Activated gamma-delta T cell (primary cell): ENCODE results near the gene SPDYE3.

Source experiments
- DNase-seq: peaks from one replicate; lab custom pipeline; 2025; lab: John Stamatoyannopoulos, UW

The SPDYE3 gene

DNA sequence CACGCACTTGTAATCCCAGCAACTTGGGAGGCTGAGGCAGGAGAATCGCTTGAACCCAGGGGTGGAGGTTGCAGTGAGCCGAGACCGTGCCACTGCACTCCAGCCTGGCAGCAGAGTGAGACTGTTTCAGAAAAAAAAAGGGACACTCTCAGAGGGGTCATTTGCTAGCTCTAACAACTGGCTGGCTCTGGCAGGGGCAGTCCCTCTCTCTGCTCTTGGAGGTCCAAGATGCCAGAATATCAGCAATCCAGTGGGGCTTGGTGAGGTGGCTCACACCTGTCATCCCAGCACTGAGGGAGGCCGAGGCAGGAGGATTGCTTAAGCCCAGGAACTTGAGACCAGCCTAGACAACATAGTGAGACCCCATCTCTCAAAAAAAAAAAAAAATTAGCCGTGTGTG, 63.2 kb downstream of the SPDYE3 start:
- DNase-seq = no peak

DNA sequence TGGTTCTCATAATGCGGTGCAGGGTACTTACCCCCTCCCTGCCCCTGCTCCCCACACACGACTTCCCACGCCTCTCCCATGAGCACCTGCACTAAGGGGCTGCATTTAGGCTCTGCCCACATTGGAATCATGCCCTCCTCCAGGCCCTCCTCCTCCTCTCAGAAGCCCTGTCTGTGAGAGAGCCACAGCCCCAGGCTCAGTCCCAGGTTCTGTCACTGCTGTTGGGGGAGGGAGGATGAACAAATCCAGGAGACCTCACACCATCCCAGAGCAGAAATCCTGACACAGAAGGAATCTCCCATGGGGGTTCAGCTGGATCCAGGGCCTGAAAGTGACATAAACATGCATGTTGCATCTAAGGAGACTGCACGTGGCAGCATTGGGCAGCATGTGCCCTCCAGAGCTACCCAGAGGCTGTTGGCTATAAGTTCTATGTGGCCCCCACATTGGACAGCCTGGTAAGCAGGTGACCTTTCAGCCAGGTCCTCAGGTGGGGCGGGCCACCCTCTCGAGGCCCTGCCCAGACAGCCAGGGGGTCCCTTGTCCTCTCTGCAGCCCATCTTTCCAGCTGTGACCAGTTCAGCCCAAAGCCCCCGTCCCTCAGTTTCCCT, 64.2 kb downstream of the SPDYE3 start:
- DNase-seq = no peak
